GM18526 (cell line): Measurements from ENCODE around the gene NDUFA13.

ENCODE experiments used
- POLR2A ChIP-seq: IDR thresholded peaks from 3 replicates; pipeline ENCODE4 v1.6.1; 2011; ENCODE audit not compliant: insufficient read length; ENCODE audit errors: extremely low read depth

The NDUFA13 gene

DNA sequence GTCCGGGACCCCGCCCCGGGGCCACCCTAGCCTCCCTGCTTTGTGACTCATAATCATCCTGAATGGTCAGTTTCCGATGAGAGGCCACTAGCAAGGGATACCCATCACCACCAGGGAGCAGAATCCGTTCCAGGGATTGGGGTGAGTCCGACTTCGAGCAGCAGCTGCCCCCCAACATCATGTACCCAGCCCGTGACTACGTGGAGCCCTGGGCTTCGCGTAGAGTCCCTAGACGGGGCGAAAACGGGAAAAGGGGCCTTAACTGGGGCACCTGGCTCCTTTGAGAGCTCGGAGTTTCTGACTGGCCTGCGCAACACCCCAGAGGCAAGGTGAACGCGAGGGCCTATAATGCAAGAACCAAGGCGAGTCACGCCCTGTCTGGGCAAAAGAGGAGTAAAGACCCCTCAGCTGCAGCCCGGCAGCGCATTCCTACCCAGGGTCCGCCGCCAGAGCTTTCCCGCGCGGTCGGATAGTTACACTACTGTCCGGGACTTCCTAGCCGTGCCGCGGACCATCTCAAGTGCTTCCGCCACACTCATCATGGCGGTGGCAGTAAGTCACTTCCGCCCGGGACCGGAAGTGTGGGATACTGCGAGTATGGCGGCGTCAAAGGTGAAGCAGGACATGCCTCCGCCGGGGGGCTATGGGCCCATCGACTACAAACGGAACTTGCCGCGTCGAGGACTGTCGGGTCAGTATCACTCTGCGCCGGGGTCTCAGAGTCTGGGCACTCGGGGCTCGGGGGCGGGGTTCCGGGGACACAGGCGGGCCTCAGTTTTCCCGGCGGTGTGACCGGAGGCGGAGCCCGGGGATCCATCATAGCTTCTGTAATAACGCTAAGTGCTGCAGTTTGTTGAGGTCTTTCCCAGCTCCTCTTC lies at the start of gene NDUFA13:
Gene NDUFA13, plus strand, starts transcription at position 584 of the 878 bp plus-strand sequence. Its CDS starts 14 bp downstream, at position 598.
- TF ChIP-seq POLR2A: peak; percentile 92

DNA sequence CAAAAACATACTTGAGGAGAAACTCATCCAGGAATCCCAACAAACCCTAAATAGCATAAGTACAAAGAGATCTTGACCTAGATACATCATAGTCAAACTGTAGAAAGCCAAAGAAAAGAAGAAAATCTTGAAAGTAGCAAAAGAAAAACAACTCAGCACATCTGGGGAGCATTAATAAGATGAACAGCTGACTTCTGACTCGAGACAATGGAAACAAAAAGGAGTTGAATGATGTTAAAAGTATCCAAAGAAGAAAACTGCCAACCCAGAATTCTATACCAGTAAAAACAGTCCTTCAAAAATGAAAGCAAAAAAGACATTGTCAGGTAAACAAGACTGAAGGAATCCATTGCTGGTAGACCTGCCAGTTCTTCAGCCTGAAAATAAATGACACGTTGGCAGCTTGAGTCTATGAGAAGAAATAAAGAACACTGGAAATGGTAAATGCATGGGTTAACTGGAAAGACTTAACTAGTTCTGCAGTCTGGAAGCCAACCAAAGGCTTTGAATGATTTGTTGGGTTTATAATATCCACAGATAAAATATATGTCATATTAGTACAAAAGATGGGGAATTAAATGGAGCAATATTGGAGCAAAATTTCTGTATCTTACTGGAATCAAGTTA lies 47.5 kb upstream of the NDUFA13 start:
- no peak for TF ChIP-seq POLR2A

DNA sequence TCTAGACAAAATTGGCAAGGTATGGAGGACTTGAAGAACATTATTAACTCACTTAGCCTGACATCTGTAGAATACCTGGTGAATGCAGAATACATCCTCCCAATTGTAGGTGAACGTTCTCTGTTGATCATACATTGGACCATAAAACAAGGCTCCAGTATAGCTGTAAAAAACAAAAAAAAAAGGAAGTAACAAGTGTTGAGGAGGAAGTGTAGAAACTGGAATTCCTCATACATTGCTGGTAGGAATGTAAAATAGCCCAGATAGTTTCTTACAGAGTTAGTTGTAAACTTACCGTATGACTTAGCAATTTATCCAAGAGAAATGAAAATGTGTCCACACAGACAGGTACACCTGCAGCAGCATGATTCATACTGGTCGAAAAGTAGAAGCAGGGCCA lies 45.4 kb upstream of the NDUFA13 start:
- no peak for TF ChIP-seq POLR2A

DNA sequence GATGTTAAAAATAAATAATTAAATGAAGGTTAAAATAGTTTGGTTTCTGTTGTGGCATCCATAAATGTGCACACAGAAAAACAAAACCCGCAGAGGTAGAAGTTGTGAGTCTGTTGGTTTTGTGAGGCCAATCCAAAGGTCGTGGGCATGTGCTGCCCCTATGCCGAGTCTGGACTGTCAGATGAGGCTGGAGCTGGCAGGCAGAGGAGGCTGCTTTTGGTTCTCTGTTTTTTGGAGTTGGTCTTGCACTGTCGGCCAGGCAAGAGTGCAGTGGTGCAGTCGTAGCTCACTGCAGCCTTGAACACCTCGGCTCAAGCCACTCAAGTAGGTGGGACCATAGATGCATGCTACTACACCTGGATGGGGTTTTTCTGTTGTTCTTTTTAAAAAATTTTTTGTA lies 44.3 kb upstream of the NDUFA13 start:
- no peak for TF ChIP-seq POLR2A

DNA sequence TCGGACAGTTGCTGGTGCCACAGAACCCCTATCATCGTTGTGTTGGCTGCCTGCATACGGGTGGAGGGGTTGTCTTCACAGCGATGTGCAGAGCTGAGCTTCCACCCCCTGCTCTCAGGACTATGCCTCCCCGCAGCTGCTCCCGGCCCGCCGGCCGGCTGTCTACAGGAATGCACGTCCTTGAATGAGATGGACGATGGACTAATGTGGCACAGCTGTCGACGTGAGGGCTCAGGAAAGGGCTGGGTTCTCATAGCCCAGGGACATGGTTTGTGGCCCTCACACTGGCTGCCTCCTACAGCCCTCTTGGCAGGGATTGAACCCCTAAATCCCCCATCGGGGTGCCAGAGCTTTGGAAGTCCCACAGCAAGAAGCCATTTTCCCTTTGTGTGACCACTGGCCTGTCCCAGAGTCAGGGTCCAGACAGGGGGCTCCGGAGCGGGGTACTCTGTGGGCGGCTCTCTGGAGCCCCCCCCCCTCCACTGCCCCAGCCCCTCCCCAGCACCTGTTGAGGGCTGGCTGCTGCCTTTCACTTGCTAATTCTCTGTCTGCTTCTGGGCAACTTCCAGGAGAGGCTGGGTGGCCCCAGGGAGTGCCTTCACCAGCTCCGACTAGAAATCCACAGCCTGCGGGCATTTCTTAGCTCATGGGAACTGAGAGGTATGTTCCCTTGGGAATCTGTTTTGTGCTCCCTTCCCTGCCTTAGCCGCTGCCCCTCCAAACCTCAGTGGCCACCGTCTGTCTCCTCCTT lies 40.8 kb upstream of the NDUFA13 start:
- TF ChIP-seq POLR2A: no peak

DNA sequence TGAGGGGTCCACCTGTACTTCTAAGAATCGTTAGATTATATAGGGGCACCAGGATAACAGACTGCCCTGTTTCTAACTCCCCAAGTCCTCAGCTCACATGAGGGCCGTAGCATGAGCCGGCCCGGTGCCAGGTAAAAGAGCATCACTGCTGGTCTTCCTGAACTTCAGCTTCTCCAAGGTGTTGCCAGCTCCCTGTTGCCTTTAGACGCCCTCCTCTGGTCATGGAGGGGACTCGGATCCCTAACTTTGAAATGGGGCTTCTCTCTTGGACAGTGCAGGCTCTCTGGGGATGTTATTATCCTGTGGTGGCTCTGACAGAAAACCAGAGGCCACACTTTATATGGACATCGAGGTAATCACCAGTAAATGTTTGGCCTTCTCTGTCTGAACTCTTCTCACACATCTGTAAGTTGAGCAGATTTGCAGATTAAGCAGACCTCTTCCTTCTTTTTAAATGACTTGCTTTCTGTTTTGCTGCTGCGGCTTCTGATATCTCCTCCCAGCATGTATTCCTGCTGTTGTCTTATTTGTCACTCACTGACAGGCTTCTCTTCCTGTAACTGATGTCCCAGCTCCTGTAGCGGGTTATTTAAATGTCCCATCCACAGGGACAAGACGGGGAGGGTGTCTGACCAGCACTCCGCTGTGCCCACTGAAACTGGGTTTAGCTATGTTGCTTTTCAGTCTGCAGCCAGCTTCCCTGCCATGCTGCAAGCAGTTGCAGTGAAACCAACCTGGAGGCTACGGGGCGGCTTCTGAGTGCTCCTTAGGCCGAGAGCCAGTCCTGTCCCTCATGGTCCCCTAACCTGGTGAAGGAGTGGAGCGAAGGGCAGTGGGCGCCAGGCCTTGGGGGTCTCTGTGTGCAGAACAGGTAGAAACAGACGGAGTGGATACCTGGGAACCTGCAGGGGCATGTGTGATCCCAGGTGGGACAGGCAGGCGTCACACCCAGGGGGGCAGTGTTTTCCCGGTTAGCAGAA lies 39.9 kb upstream of the NDUFA13 start:
- TF ChIP-seq POLR2A: no peak

DNA sequence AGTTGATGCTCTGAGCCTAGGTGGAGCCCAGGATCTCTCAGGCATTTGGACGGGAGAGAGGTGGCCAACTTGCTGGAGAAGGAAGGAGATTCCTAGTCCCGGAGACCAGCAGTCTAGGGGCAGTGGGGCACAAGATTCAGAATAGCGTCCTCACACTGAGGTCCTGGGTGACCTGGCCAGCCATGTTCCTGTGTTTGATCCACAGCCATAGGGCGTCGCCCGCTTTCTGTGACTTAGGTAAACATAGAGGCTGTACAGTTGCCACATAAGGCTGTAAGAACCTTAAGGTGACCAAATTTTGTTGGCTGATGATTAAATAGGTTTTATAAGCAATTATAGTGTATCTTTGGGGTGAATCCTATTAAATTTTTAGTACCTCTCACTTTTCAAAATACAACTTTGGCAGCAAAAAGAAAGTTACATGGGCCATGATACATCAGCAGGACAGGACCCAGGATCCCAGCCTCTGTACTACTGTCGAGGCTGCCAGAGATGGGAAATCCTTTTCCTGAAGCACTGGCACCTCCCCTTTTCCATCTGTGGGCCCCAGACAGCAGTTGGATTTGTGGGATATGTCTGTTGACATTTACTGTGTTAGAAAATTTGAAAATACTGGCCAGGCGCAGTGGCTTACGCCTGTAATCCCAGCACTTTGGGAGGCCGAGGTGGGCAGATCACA lies 38.2 kb upstream of the NDUFA13 start:
- TF ChIP-seq POLR2A: no peak

DNA sequence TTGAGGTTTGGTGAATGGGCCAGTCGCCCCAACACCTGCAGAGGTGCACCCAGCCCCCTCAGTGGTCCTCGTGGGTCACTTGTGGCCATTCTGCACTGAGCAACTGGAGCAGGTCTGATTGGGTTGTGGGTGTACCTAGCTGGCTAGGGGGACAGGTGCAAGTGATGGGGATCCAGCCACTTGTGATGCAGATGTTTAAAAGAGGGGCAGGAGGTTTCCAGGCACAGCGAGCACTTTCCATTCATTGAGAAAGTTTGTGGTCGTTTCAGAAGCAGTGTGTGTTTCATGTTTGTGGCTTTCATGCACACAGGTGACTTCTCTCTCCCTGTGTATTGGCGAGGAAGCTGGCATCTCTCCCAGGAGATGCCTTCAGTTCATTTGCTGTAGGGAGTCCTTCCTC lies 35.3 kb upstream of the NDUFA13 start:
- TF ChIP-seq POLR2A: no peak

DNA sequence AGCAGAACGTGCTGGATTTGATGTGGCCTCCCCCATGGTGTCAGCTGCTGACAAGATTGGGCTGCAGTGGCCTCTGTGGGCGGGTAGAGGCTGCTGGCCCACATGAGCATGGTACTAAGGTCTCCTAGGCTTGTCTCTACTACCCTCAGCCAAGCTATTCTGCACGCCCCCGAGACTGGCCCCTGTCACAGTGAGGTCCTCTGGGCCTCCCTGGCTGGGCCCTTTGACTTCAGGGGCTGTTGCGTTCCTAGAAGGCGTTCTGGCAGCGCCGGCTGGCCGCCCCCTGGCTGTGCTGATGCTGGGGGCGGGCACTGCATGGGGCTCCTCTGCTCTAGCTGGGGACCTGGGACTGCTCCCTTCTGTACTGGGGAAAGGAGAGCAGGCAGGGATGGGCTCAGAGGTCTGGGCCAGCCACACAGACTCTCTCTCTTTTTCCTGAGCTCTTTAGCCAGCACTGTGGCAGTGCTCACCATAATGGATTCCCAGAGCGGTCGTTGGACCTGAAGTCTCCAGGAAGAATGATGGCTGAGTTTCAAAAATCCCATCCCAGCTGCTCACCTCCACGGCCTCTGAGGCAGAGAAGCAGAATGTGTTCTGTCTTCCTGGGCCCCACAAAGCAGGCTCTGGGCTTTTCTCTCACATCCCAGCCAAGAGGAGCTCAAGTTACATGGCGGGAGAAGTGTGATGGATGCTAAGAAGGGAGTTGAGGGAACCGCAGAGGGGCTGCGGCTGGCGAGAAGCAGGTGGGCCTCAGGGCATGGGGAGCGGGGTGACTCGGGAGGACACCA lies 33.0 kb upstream of the NDUFA13 start:
- no peak for TF ChIP-seq POLR2A

DNA sequence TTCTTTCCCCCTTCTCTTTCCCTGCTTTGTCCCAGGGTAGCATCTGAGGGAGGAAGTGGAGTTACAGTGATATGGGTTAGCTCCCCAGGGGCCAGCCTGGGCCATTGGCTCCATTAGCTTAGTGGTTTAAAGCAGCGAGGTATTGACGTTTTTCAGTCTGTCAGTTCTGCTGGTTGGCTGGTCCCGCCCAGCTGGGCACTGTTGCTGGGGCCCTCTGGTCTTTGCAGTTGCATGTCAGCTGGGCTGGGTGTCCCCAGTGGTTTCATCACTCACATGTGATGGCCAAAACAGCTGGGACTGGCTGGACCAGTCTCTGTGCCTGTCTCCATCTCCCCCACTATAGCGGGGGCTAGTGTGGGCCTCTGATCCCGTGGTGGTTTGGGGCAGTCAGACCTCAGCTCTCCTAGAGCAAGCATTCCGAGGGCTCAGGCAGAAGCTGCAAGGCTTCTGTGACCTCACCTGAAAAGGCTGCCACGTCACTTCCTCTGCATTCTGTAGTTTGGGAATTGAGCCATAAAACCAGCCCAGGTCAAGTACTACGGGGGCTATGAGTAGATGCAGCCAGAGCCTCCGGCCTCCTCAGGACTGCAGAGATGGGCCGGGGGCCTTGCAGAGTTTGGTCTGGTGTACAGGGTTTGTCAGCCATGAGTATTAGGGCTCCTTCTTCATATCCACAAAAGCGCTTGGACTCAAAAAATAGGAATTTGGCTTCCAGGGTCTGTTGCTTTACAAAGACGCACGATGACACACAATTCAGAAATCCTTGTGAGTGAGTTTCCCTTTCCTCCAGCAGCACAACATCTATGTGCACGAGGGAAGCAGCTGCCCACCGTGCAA lies 30.6 kb upstream of the NDUFA13 start:
- no peak for TF ChIP-seq POLR2A

DNA sequence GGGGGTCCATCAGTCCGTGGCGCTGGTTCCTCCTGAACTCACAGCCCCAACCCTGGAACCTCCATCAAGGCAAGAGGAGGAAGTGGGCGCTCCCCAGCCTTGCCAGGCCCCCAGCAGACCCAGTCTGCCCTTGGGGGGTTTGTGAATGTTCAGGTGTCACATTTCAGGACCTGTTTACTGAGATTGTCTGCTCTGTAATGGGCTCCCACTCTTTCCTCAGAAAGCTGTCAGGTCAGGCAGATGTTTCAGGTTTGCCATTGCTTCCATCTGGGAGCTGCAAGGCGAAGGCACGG lies 30.1 kb upstream of the NDUFA13 start:
- TF ChIP-seq POLR2A: no peak

DNA sequence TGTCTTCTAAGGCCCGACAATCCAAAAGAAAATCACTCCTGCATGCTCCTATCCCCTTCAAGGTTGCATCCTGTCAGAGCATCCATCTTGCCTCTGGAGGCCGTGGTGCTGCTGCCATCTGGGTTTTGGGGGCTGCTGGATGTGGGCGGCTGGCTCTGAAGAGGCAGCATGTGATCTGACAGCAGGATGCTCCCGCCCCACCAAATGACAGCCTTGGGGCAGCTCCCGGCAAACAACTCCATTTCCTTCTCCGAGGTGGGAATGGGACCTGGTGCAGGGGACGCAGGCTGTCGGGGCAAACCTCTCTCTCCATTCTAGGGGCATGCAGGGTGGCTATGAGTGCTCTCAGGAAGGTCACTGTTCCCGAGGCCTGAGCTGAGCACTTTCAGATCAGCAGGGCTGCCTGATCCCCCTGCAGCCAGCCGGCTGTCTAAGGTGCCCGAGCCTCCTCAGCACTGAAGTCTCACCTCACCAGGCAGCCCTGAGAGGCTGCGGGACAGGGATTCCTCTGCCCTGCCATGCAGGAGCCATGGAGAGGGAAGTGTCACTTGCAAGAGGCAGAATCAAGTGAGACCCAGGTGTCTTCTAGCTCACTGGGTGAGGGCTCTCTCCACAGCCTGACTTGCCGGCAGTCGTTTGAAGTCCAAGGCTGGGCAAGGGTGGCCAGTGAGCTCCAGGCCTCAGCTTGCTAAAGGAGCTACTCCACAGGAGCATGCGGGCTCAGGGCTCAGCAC lies 29.5 kb upstream of the NDUFA13 start:
- TF ChIP-seq POLR2A: no peak
